Measurements from ENCODE around the gene TDRD12. TPM values are rescaled to one million over a fixed set of nuclear protein-coding genes. Genes with fewer than 3 reads are reported as not detected.

TDRD12 gene
- polyA plus RNA-seq, 1 donor (not counting 4 experiments of a cell fraction or from before 2014, with no cell fraction given): 0.04 TPM

DNA sequence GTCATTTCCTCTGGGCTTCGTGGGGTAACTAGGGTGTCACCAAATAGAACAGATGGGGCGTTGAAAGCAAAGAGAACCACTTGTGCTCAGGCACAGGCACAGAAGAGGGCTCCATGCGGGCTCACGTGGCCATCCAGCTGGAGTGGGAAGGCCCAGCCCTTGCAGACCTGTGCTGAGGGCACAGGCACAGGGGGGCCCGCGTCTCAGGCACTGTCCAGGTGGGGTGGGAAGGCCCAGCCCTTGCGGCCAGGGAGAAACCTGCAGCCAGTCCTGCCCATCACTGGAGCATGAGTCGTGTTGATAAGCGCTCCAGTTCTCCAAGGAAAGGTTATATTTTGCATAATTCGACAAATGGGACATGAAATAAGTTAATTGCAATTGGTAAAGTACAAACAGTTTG is 92.5 kb downstream of the TDRD12 start:
- DNase-seq (ENCODE audit: low read depth, low spot score): no peak
- no peak overlapping the region for H3K27ac ChIP-seq (ENCODE audit: control insufficient read depth, insufficient read depth, low read length)
- H4K20me1 ChIP-seq (ENCODE audit: control insufficient read depth, extremely low read depth, insufficient read depth, low read length): no peaks in the 10 kb centered on the region
- H3K4me1 ChIP-seq (ENCODE audit: control insufficient read depth, extremely low read depth, insufficient read depth, low read length): peaks cover 3% of the 10 kb centered on the region
- H3K36me3 ChIP-seq (ENCODE audit: control insufficient read depth in 2 of 2, extremely low read depth in 1 of 2, insufficient read depth in 2 of 2, low read length in 2 of 2): no peaks in the 10 kb centered on the region
- H2AFZ ChIP-seq (ENCODE audit: control insufficient read depth, low read length): no peak overlapping the region
- no peaks in the 10 kb centered on the region for H3K27me3 ChIP-seq (ENCODE audit: control insufficient read depth, extremely low read depth, insufficient read depth, low read length)
- H3K79me2 ChIP-seq (ENCODE audit: control insufficient read depth, insufficient read depth, low read length): no peaks in the 10 kb centered on the region
- no peaks in the 10 kb centered on the region for H3K9me1 ChIP-seq (ENCODE audit: control insufficient read depth, extremely low read depth, insufficient read depth, low read length)
- TF ChIP-seq EZH2 (IDR thresholded peaks at IDR 0.05; ENCODE audit: low read length) (no peak), CTCF (optimal IDR thresholded peaks at IDR 0.05 in 1 of 3, IDR thresholded peaks at IDR 0.05 in 1 of 3, conservative IDR thresholded peaks at IDR 0.05 in 1 of 3; ENCODE audit: extremely low read depth in 1 of 3, insufficient read depth in 2 of 3, low read length in 3 of 3) (no peak)
- no peaks in the 10 kb centered on the region for H3K9me3 ChIP-seq (ENCODE audit: control insufficient read depth, low read depth, low read length)
- H3K9ac ChIP-seq (ENCODE audit: control insufficient read depth, extremely low read depth, insufficient read depth, low read length): no peak overlapping the region
- dilution Hi-C loops (cut with MboI; ENCODE audit: extremely low pct_ligation_motif_present, low sequenced_read_pairs): no loop called here
- no peak overlapping the region for H3K4me2 ChIP-seq (ENCODE audit: control insufficient read depth, extremely low read depth, insufficient read depth, low read depth, low read length)
- no peak for FAIRE-seq
- H3K4me3 ChIP-seq (ENCODE audit: control insufficient read depth in 2 of 3, extremely low read depth in 1 of 3, insufficient read depth in 2 of 3, low read depth in 1 of 3, low read length in 3 of 3): no peak overlapping the region

- no peak for TF ChIP-seq CTCF (optimal IDR thresholded peaks at IDR 0.05 in 1 of 3, IDR thresholded peaks at IDR 0.05 in 1 of 3, conservative IDR thresholded peaks at IDR 0.05 in 1 of 3; ENCODE audit: extremely low read depth in 1 of 3, insufficient read depth in 2 of 3, low read length in 3 of 3)
- TF ChIP-seq EZH2 (IDR thresholded peaks at IDR 0.05; ENCODE audit: low read length): no peak
- no peaks in the 10 kb centered on the region for H3K9me3 ChIP-seq (ENCODE audit: control insufficient read depth, low read depth, low read length)
- dilution Hi-C loops (cut with MboI; ENCODE audit: extremely low pct_ligation_motif_present, low sequenced_read_pairs): no loop called here
- H3K36me3 ChIP-seq (ENCODE audit: control insufficient read depth in 2 of 2, extremely low read depth in 1 of 2, insufficient read depth in 2 of 2, low read length in 2 of 2): no peaks in the 10 kb centered on the region
- no peak overlapping the region for H2AFZ ChIP-seq (ENCODE audit: control insufficient read depth, low read length)
- DNase-seq (ENCODE audit: low read depth, low spot score) (no peak), FAIRE-seq (no peak)
- H3K79me2 ChIP-seq (ENCODE audit: control insufficient read depth, insufficient read depth, low read length): no peaks in the 10 kb centered on the region
- H3K9ac ChIP-seq (ENCODE audit: control insufficient read depth, extremely low read depth, insufficient read depth, low read length): no peak overlapping the region
- no peaks in the 10 kb centered on the region for H3K27me3 ChIP-seq (ENCODE audit: control insufficient read depth, extremely low read depth, insufficient read depth, low read length)
- no peaks in the 10 kb centered on the region for H3K9me1 ChIP-seq (ENCODE audit: control insufficient read depth, extremely low read depth, insufficient read depth, low read length)
- H3K4me2 ChIP-seq (ENCODE audit: control insufficient read depth, extremely low read depth, insufficient read depth, low read depth, low read length): no peak overlapping the region
- peaks cover 3% of the 10 kb centered on the region for H3K4me1 ChIP-seq (ENCODE audit: control insufficient read depth, extremely low read depth, insufficient read depth, low read length)
- H4K20me1 ChIP-seq (ENCODE audit: control insufficient read depth, extremely low read depth, insufficient read depth, low read length): no peaks in the 10 kb centered on the region
- H3K4me3 ChIP-seq (ENCODE audit: control insufficient read depth in 2 of 3, extremely low read depth in 1 of 3, insufficient read depth in 2 of 3, low read depth in 1 of 3, low read length in 3 of 3): no peak overlapping the region
- no peak overlapping the region for H3K27ac ChIP-seq (ENCODE audit: control insufficient read depth, insufficient read depth, low read length)
Observed at GRCh38 chr19:32812571-32812970, 93.0 kb downstream of the TDRD12 start.
